Epidermal melanocyte (primary cell): ENCODE results near the gene EHBP1L1.
"Not testable (repeated sequence)": the region's sequence is repeated elsewhere in the genome, so short reads cannot be mapped to it uniquely, and the experiment has no call there.

Source experiments
- DNase-seq: peaks from one replicate; pipeline ENCODE4 v3.0.0; 2011; ENCODE audit warnings: low spot score; ENCODE audit not compliant: insufficient read length

EHBP1L1 gene

DNA sequence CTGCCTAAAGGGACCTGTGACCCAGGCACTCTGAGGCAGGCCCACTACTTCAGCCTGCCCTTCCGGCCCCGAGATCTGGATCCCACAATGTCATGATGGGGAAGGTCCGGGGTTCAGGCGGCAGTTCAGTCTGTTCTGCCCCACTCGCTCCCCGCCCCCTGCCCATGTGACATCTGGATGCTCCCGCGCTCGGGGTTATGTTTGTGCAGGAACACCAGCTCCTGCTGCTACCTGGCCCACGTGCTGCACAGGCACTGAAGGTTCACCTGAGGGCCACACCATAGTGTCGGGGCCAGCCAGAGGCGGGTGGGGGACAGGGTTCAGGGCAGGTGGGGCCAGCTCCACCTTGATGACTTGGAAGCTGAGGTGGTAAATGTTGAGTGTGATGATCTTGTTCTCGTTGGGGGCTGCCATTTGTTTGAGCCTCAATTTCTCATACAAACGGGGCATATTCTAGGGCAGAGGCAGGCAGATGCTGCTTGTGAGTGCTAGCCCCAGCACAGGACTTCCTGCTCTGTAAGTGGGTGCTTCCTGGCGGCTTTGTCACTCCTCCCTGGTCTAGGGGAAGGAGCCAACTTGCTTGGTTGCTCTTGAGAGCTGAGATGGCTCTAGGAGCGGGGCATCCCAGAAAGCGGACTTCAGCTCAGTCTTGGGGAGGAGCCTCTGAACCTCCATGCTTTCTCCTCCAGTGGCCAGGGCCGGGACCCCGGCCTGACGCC, 57.7 kb downstream of the EHBP1L1 start:
- no peak for DNase-seq

DNA sequence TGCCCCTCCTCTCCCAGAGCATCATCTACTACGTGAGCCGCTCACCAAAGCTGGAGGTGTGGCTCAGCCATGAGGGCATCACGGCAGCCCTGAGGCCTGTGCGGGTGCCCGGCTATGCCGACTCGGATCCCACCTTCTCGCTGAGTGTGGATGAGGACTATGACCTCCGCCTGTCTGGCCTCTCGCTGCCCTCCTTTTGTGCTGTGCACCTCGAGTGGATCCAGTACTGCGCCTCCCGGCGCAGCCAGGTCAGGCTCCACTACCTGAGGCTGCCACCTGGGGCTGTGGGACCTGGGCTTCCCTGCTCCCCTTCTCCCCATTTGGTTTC, 58.2 kb downstream of the EHBP1L1 start:
- DNase-seq = no peak

DNA sequence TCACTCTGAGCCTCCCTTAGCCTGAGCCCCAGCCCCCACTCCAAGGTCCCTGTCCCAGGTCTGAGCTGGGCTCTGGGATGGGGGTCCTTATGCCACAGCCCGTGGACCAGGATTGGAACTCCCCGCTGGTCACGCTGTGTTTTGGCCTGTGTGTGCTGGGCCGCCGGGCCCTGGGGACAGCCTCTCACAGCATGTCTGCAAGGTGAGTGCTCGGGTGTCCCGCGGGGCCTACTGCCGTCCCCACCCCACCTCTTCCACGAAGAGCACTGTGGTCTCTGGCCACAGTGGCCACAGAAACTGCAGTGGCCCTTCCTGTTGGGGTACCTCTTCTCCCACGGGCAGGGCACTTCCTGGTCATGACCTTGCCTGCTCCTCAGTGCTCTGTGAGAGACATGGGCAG, 58.6 kb downstream of the EHBP1L1 start:
- DNase-seq = no peak

DNA sequence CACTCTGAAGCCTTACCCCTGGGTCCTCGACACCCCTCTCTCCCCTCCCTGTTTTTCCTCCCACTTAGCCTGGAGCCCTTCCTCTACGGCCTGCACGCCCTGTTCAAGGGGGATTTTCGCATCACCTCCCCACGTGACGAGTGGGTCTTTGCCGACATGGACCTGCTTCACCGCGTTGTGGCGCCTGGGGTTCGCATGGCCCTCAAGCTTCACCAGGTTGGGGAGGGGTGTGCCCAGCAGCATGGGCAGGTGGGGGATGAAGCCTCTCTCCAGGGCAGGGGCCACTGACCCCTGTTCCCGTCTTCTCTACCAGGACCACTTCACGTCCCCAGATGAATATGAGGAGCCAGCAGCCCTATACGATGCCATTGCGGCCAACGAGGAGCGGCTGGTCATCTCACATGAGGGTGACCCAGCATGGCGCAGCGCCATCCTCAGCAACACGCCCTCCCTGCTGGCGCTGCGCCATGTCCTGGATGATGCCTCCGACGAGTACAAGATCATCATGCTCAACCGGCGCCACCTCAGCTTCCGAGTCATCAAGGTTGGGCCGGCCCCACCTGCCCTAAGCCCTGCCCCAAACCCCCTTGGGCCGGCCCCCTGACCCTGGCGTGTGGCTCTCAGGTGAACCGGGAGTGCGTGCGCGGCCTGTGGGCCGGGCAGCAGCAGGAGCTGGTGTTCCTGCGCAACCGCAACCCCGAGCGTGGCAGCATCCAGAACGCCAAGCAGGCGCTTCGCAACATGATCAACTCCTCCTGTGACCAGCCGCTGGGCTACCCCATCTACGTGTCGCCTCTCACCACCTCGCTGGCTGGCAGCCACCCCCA, 59.3 kb downstream of the EHBP1L1 start:
- no peak for DNase-seq

- no peak for DNase-seq
These were observed 60.5 kb downstream of the EHBP1L1 start for GRCh38 chr11:65636108-65637031.

GRCh38 chr11:65637032-65637557, 61.2 kb downstream of the EHBP1L1 start:
- DNase-seq = no peak

- peak; percentile 65 for DNase-seq
These were observed 62.1 kb downstream of the EHBP1L1 start, which contains the start of gene SIPA1 for GRCh38 chr11:65637794-65638419. TSS of gene SIPA1 (plus strand) at chr11:65638101. CDS start at chr11:65640922, 2,821 bp downstream.

- not testable (repeated sequence) for DNase-seq
These were observed 63.4 kb downstream of the EHBP1L1 start for GRCh38 chr11:65639228-65639597.

DNA sequence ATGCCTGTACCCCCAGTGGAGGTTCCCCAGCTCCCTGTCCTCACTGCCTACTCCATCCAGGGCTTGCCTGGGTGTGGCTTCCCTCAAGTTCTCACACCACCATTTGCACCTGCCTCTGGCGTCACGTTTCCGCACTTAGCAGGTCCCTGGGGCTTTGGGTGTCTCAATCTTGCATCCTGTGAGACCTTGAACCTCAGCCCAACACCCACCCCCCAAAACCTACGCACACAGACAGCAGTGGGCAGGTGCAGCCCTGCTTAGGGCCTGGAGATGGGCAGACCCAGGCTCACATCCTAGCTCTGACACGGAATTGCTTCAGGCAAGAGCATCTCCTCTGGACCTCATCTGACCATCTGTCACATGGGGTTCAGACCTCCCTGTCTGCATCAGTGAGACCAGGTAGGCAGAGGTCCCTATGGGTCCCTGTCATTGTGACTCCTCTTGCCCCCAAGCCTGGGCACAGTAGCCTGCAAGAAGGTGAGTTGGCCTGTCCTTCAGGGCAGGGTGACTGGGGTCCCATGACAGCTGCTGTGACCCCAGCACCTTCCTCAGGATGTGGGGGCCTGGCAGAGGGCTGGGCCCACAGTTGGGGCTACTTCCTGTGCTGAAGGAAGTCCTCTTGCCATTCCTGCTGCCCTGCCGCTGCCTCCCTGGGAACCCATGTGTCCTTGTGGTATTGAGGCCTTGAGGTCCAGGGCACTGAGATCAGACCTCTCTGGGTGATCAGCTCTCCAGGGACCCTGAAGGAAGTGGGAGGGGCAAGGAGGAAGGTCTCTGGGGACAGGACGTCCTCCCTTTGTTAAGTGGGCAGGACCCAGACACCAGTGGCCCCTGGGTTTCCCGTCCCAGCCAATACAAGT, 64.0 kb downstream of the EHBP1L1 start:
- DNase-seq = no peak

GRCh38 chr11:65640483-65641296, 64.8 kb downstream of the EHBP1L1 start:
- DNase-seq = no peak

DNA sequence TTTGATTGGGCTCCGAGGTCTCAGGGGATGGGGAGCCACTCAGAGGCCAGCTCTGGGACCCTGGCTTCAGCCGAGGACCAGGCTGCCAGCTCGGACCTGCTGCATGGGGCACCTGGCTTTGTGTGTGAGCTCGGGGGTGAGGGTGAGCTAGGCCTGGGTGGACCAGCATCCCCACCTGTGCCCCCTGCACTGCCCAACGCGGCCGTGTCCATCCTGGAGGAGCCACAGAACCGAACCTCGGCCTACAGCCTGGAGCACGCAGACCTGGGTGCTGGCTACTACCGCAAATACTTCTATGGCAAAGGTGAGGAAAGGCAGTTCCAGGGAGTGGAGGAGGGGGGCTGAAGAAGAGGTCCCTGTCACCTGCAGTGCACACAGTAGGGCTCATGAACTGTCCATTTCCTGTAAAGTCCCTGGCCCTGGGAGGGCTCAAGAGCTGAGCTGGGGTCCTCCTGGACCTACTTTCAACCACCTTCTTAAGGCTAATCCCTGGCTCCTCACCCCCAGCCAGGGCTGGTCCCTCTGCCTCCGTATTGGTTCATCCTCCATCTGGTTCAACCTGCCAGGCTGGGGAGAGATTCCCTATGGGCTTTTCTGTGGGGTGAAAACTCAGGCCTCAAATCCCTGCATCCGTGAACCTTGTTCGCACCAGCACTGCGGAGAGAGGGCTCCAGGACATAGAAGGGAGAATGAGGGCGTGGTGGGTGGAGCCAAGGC, 65.6 kb downstream of the EHBP1L1 start:
- no peak for DNase-seq
